H1 (cell line): ENCODE results near the gene RAB24. TPM values are rescaled to one million over a fixed set of nuclear protein-coding genes. Genes with fewer than 3 reads are reported as not detected.
"Not testable (repeated sequence)": the region's sequence is repeated elsewhere in the genome, so short reads cannot be mapped to it uniquely, and the experiment has no call there.

Experiments
- CTCF ChIA-PET: fragments of 300-600 bp; sonication (Branson Sonifier 250); formaldehyde crosslinking; loops from one replicate; lab custom pipeline; 2021; ENCODE audit not compliant: partially characterized antibody; lab: Charles Lee
- POLR2A ChIA-PET: fragments of 300-600 bp; sonication (Branson Sonifier 250); formaldehyde crosslinking; loops from one replicate; lab custom pipeline; 2021; ENCODE audit warnings: inconsistent platforms; ENCODE audit not compliant: partially characterized antibody; lab: Charles Lee
- DNase-seq, 2 experiments: peaks; one replicate each; pipeline versions ENCODE4 v3.0.0 to v3.0.0-alpha.2; 2010 to 2022; ENCODE audit warnings: low spot score in 2 of 2, low read depth in 1 of 2, mixed read lengths in 1 of 2
- FAIRE-seq: peaks from 2 replicates; lab custom pipeline; 2011; peaks lifted over from hg19 to GRCh38; lab: Jason Lieb, UNC
- H2AFZ ChIP-seq: 2 replicates; pipeline ENCODE4 v1.8.1; 2012; ENCODE audit warnings: low read length, inconsistent platforms
- H2AK5ac ChIP-seq: 2 replicates; pipeline ENCODE4 v1.6.1; 2013; ENCODE audit warnings: low read depth, low read length
- H2BK120ac ChIP-seq: replicated peaks from 2 replicates; pipeline ENCODE3; 2013; ENCODE audit warnings: low read depth, low read length, inconsistent platforms
- H2BK12ac ChIP-seq: 2 replicates; pipeline ENCODE4 v1.6.1; 2013; ENCODE audit warnings: low read depth, low read length
- H2BK15ac ChIP-seq: 2 replicates; pipeline ENCODE4 v1.6.1; 2013; ENCODE audit warnings: low read length
- H2BK20ac ChIP-seq: 2 replicates; pipeline ENCODE4 v1.6.1; 2013; ENCODE audit warnings: low read length
- H2BK5ac ChIP-seq: 2 replicates; pipeline ENCODE4 v1.6.1; 2013; ENCODE audit warnings: low read depth, low read length
- H3K14ac ChIP-seq: 2 replicates; pipeline ENCODE4 v1.6.1; 2013; ENCODE audit warnings: inconsistent platforms; ENCODE audit not compliant: insufficient read length
- H3K18ac ChIP-seq: 2 replicates; pipeline ENCODE4 v1.6.1; 2013; ENCODE audit warnings: low read length; ENCODE audit errors: extremely low read depth
- H3K23ac ChIP-seq: 2 replicates; pipeline ENCODE4 v1.6.1; 2013; ENCODE audit warnings: inconsistent platforms; ENCODE audit not compliant: insufficient read length
- H3K23me2 ChIP-seq: 2 replicates; pipeline ENCODE4 v1.6.1; 2013; ENCODE audit warnings: low read depth, low read length
- H3K27ac ChIP-seq: 2 replicates; pipeline ENCODE4 v1.6.1; 2011; ENCODE audit warnings: low read depth, low read length, inconsistent platforms
- H3K27me3 ChIP-seq, 4 experiments: replicated peaks in 1 of 4; 1 replicate in 1 of 4; 2 replicates in 3 of 4; pipeline versions ENCODE4 v1.6.1 to v1.8.1; 2011 to 2013; ENCODE audit warnings: low read length in 3 of 4, mild to moderate bottlenecking in 3 of 4, inconsistent platforms in 2 of 4, mixed read lengths in 2 of 4, moderate library complexity in 1 of 4; ENCODE audit not compliant: control insufficient read depth in 3 of 4, insufficient read depth in 3 of 4; ENCODE audit errors: extremely low read depth in 1 of 4
- H3K36me3 ChIP-seq, 4 experiments: 2 replicates each; pipeline versions ENCODE4 v1.6.1 to v1.8.1; 2011 to 2013; ENCODE audit warnings: mild to moderate bottlenecking in 4 of 4, low read length in 3 of 4, moderate library complexity in 2 of 4, control low read depth in 1 of 4, inconsistent platforms in 1 of 4; ENCODE audit not compliant: insufficient read depth in 4 of 4, control insufficient read depth in 2 of 4
- H3K4ac ChIP-seq: replicated peaks from 2 replicates; pipeline ENCODE3; 2013; ENCODE audit warnings: low read length, low read depth, mixed read lengths, inconsistent platforms; ENCODE audit not compliant: insufficient read length
- H3K4me1 ChIP-seq, 4 experiments: replicated peaks in 1 of 4; 1 replicate in 1 of 4; 2 replicates in 3 of 4; pipeline versions ENCODE4 v1.6.1 to v1.8.1; 2011 to 2013; ENCODE audit warnings: low read length in 3 of 4, inconsistent platforms in 2 of 4, mixed read lengths in 1 of 4; ENCODE audit not compliant: insufficient read depth in 4 of 4, control insufficient read depth in 3 of 4
- H3K4me2 ChIP-seq, 2 experiments: 2 replicates each; pipeline versions ENCODE4 v1.6.1 to v1.8.1; 2011 to 2013; ENCODE audit warnings: low read depth in 2 of 2, low read length in 2 of 2, control low read depth in 1 of 2, inconsistent platforms in 1 of 2, mild to moderate bottlenecking in 1 of 2; ENCODE audit not compliant: insufficient read depth in 1 of 2
- H3K4me3 ChIP-seq, 4 experiments: fragments of 200-600, 300-600 bp in 1 of 4; sonication (generic), shearing (Covaris generic), sonication (Bioruptor Twin) in 1 of 4; 2 replicates each; pipeline versions ENCODE4 v1.5.1 to v1.8.1; 2011 to 2016; ENCODE audit warnings: low read length in 4 of 4, low read depth in 3 of 4, control low read depth in 2 of 4, inconsistent platforms in 2 of 4, mild to moderate bottlenecking in 2 of 4, mixed read lengths in 1 of 4, moderate library complexity in 1 of 4; ENCODE audit not compliant: insufficient read depth in 2 of 4; ENCODE audit errors: extremely low read depth in 1 of 4
- H3K56ac ChIP-seq: replicated peaks from 2 replicates; pipeline ENCODE3; 2013; ENCODE audit warnings: low read depth, mild to moderate bottlenecking, mixed read lengths, low read length, inconsistent platforms; ENCODE audit not compliant: insufficient read length
- H3K79me1 ChIP-seq: 2 replicates; pipeline ENCODE4 v1.6.1; 2013; ENCODE audit warnings: low read depth, low read length, control low read depth
- H3K79me2 ChIP-seq, 2 experiments: 2 replicates each; pipeline versions ENCODE4 v1.6.1 to v1.8.1; 2012 to 2013; ENCODE audit warnings: low read length in 2 of 2, mild to moderate bottlenecking in 2 of 2, inconsistent platforms in 1 of 2; ENCODE audit not compliant: insufficient read depth in 2 of 2, control insufficient read depth in 1 of 2
- H3K9ac ChIP-seq, 4 experiments: replicated peaks in 1 of 4; 1 replicate in 1 of 4; 2 replicates in 3 of 4; pipeline versions ENCODE4 v1.6.1 to v1.8.1; 2011 to 2013; ENCODE audit warnings: low read depth in 3 of 4, low read length in 3 of 4, control low read depth in 2 of 4, mild to moderate bottlenecking in 2 of 4, moderate library complexity in 2 of 4, inconsistent platforms in 1 of 4; ENCODE audit errors: extremely low read depth in 1 of 4
- H3K9me3 ChIP-seq, 2 experiments: 2 replicates each; pipeline versions ENCODE4 v1.6.1 to v1.8.1; 2012 to 2013; ENCODE audit warnings: mild to moderate bottlenecking in 2 of 2, moderate library complexity in 2 of 2, control low read depth in 1 of 2, inconsistent platforms in 1 of 2, low read depth in 1 of 2, low read length in 1 of 2, mixed read lengths in 1 of 2; ENCODE audit not compliant: insufficient read depth in 2 of 2
- H4K20me1 ChIP-seq, 2 experiments: replicated peaks in 1 of 2; 2 replicates each; pipeline versions ENCODE3 to v1.8.1; 2011 to 2013; ENCODE audit warnings: inconsistent platforms in 2 of 2, low read length in 2 of 2, mild to moderate bottlenecking in 1 of 2; ENCODE audit not compliant: insufficient read depth in 2 of 2, control insufficient read depth in 1 of 2
- H4K5ac ChIP-seq: 2 replicates; pipeline ENCODE4 v1.6.1; 2013; ENCODE audit warnings: low read length, low read depth, mixed read lengths, inconsistent platforms; ENCODE audit not compliant: insufficient read length
- H4K8ac ChIP-seq: 2 replicates; pipeline ENCODE4 v1.8.0; 2013; ENCODE audit warnings: mild to moderate bottlenecking, moderate library complexity, low read length, inconsistent platforms; ENCODE audit not compliant: insufficient read depth; ENCODE audit errors: extremely low read depth
- H4K91ac ChIP-seq: replicated peaks from 2 replicates; pipeline ENCODE3; 2013; ENCODE audit warnings: low read length, mixed read lengths, inconsistent platforms; ENCODE audit not compliant: insufficient read length
- WGBS, 2 experiments: shearing (Covaris generic) in 1 of 2; methylation state at CpG; one replicate each; pipeline versions ENCODE4 v1.1.6 to v1.1.7; 2013 to 2015; ENCODE audit warnings: low lambda C conversion rate in 2 of 2, mixed read lengths in 2 of 2, inconsistent platforms in 1 of 2, low coverage in 1 of 2, missing lambda C conversion rate in 1 of 2; ENCODE audit not compliant: insufficient replicate concordance in 2 of 2, insufficient coverage in 1 of 2, insufficient read length in 1 of 2; ENCODE audit errors: extremely low coverage in 1 of 2, missing lambda C conversion rate in 1 of 2; 5-methylcytosine and 5-hydroxymethylcytosine counted together
- polyA plus RNA-seq, 7 experiments: library from polyadenylated mRNA; depleted of rRNA in 3 of 7; stranded (reverse) in 5 of 7; unstranded in 2 of 7; fragments of >200 nt in 5 of 7; fragments of 200-250 nt in 2 of 7; gene quantifications; 1 replicate in 5 of 7; 2 replicates in 1 of 7; 4 replicates in 1 of 7; pipeline versions ENCODE4 v1.2.1 to v1.2.3, GENCODE V29; 2011 to 2013; ENCODE audit warnings: missing spikeins in 2 of 7, mixed read lengths in 2 of 7
- total RNA-seq: library from RNA; stranded (reverse); fragmentation: NEBNext Ultra II Directional; extraction: Animal tissue kit (Norgen Biotek cat#: 25700); gene quantifications from 2 replicates; pipeline ENCODE4 v1.2.1, GENCODE V29; 2021

RAB24 gene
- total and polyA plus RNA-seq, 2 of the 8 experiments (the other 6 are each of a cell fraction or from before 2014, with no cell fraction given) = 18.8 to 33.8 TPM

- H3K4me3 ChIP-seq, H3K27me3 ChIP-seq, H3K4me1 ChIP-seq, H2BK12ac ChIP-seq, H3K23ac ChIP-seq, H3K27ac ChIP-seq, H4K91ac ChIP-seq, H2BK5ac ChIP-seq, H2BK120ac ChIP-seq, H4K20me1 ChIP-seq, H3K14ac ChIP-seq, H3K4me2 ChIP-seq, H3K18ac ChIP-seq, FAIRE-seq, H3K23me2 ChIP-seq, H4K5ac ChIP-seq, H3K9me3 ChIP-seq, H3K36me3 ChIP-seq, H3K56ac ChIP-seq, H2AK5ac ChIP-seq, H4K8ac ChIP-seq, H2BK15ac ChIP-seq, H2AFZ ChIP-seq, H3K9ac ChIP-seq, H2BK20ac ChIP-seq, H3K4ac ChIP-seq, DNase-seq: not testable (repeated sequence)
- 94% methylated on average over 14 of the region's 14 CpGs; no CpG with 5 or more reads in 1 of the 2 experiments for WGBS, 2 experiments
- ChIA-PET CTCF (interaction anchor here (1.4 to 1.7 kb wide), 2 partner anchors 23 to 30 kb away, joined by 4 to 5 read pairs; no protein-coding TSS in a partner anchor), POLR2A (interaction anchor here (1.5 kb wide), 1 partner anchor 8 kb away, joined by 8 read pairs; the partner anchor contains the start of gene LMAN2)
- Histone ChIP-seq H3K79me2 (peaks cover 6 to 56% of the 10 kb centered on the region in 2 experiments), H3K79me1 (peaks cover 14% of the 10 kb centered on the region)
These were observed 39.5 kb upstream of the RAB24 start for GRCh38 chr5:177343000-177343399.
